Glomerular visceral epithelial cell (primary cell): ENCODE data around the gene CCDC174.
A peak's percentile ranks its signal among the peaks of the same experiment; 100 is the strongest.

Experiments used
- DNase-seq: peaks from one replicate; pipeline ENCODE4 v3.0.0-alpha.2; 2016; ENCODE audit errors: extremely low spot score

The CCDC174 gene

DNA sequence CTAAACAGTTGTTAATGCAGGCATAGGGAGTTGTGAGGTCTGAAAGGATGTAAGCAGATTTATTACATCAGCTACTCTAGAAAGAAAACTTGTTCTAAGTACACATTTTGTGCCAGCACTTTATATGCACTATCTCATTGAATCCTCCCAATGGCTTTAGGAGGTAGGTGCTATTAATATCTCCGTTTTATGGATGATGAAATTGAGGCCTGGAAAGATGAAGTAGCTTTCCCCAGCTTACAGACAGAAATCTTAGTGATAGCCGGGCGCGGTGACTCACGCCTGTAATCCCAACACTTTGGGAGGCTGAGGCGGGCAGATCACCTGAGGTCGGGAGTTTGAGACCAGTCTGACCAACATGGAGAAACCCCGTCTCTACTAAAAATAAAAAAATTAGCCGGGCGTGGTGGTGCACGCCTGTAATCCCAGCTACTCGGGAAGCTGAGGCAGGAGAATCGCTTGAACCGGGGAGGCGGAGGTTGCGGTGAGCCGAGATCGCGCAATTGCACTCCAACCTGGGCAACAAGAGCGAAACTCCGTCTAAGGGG is 872 bp downstream of the CCDC174 start:
- peak; percentile 12 for DNase-seq

DNA sequence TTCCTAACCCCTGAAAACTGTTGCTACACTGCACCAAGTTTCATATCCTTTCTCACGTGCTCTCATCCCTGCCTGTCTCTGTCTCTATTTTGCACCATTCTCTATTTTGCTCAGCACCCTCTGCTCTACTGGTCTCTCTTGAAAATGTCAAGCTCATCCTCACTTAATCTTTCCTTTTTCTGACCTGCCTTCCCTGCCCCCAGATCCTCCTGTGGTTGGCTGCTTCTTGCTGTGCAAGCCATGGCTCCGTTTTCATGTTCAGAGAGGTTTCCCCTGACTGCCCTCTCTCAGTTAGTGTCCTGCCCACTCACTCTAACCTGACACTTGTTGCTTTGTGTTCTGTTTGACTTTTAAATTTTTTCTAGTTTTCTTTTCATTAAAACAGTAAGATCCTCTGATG is 6.0 kb downstream of the CCDC174 start:
- DNase-seq, result no peak

DNA sequence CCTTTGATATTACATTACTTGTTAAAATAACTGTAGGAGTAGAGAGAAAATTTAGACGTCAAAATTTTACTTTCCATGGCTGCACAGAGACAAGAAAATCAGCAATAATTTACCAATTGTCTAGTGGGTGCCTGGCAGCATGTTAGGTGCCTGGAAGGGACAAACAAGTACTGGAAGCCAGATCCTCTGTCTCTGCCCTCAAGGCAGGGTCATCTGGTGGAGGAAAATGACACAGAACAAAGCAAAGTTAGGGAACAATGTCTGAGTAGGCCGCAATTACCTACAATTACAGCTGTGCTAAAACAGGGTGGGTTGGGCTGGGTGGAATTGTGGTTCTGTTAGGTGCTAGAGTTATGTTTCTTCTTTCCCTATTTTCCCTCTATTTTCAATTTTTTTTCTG is 7.4 kb downstream of the CCDC174 start:
- no peak for DNase-seq

DNA sequence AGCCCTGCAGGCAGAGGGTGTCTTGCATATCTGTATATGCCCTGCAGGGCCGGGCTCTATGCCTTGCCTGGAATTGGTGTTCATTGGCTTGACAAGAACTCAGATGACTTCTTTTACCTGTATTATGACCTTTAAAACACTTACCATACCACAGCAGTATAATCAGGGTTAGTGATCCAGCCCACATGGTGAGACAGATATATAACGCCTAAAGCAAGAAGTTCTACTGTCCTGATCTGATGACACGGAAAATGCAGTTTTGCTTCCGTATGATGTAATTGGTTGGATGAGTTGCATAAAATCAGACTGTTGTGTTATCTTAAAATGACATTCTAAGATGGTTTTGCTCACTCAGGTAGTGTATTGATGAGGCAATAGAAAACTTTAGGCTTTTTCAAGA is 9.4 kb downstream of the CCDC174 start:
- no peak for DNase-seq

DNA sequence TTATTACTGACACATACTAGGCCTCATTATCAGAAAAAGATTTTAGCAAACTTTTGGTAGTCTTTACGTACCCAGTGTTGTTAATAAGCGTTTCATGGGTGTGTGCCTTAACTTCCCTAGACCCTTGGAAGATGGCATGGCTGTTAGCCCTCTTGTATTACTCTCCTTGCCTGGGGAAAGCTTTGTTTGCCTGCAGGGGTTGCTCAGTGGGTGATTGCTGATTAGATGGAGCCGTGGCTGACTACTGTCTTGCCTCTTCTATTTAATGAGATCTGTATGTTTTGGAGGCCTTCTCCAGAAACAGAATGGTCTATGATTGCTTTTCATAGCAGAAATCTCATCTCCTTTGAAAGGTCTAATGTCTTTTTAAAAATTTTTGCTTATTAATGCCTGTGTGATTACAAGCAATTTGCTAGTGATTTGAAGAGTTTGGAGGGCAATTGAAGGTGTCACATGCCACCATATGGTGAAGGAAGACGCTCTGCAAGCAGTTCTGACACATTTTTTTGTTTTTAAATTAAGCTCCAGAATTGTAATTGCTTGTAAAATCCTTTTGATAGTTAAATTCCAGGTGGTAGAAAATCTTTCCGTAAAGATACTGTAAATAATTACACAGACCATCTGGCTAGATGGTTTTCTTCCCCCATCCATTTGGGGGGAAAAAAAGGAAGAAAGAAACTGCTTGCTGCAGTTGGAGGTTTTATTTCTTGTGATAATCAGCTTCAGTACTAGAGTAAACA is 12.0 kb downstream of the CCDC174 start:
- DNase-seq, result no peak

DNA sequence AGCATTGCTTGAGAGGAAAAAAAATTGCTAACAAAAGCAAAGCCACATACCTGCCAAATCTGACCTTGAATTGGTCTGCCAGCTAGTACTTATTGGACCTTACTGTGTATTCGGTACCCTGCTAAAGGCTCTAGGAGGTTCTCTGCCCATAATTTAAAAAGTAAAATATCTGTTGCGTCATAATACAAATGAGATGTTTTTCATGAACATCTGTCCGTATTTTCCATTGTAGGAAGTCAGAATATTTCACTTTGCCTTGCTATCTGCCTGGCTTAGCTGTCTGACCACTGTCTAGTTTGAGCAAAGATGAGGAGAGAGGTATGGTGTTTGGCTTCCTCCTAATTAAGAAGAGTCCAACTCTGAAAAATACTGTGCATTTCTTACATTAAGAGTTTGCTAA is 12.6 kb downstream of the CCDC174 start:
- DNase-seq, result no peak

DNA sequence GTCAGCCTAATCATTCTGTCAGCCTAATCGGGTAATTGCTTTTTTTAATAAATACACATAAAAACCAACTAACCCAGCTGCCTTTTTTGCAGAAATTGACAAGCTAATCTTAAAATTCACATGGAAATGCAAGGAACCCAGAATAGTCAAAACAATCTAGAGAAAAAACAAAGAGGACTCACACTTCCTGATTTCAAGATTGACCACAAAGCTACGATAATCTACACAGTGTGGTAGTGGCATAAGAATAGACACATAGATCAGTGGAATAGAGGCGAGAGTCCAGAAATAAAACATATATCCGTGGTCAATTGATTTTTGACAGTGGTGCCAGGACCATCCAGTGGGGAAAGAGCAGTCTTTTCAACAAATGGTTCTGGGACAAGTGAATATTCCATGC is 21.0 kb downstream of the CCDC174 start:
- no peak for DNase-seq

DNA sequence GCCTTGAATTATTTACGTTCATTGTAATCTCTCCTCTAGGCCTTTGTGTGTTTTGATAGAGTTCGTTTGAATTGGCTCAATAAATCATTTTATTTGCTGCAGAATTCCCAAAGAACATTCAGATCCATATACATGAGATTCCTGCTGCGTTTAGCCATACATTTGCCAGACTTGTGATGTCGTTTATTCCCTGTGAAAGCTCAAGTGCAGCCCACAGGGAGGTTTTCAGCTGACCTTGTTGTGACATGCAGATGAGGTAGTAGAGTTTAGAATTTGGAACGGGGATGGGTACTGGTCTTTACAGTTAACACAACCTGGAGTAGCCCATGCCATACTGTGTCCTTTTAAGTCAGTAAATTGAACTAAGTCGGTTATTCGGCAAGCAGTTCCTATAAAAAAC is 23.3 kb downstream of the CCDC174 start, which contains the start of gene C3orf20:
C3orf20 (plus strand) TSS at position 301 of the 400 bp plus-strand sequence. CDS start 7,573 bp downstream, outside the sequence.
- no peak for DNase-seq

DNA sequence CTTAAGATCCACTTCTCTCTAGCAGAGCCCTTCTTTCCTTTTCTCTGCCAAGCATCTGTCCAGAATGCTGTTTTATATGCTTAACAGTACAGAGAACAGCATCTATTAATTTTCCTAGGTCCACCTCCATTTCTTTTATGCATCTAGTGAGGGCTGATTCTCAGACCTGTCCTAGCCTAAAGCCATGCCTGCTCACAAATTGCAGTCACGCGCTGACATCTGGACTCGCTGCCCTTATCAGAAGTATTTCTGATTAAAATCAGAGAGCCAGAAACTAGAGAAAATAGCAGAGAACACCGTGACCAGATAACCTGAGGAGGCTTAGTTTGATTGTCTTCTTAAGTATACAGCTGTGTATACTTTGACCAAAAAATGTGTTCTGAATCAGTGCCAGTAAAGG is 25.3 kb downstream of the CCDC174 start:
- DNase-seq, result no peak

DNA sequence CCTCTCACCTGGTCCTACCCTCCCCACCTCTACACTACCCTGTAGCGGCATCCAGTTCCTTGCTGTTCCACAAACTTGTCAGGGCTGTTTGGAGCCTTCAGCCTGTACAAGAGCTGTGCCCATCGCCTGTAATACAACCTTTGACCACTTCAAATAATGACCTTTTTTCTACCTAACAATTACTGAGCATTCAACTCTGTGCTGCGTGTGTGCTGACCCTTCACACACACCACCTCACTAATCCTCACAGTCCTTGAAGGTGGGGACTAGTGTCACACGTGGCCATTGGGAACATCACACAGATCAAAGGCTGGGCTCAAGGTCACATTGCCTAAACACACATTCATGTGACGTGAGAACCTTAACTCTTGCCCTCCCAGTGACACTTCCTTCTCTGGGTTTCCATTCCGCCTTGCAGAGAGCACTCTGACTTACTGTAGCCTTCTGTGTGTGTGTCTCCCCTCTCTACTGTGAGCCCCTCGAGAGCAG is 26.5 kb downstream of the CCDC174 start:
- no peak for DNase-seq

DNA sequence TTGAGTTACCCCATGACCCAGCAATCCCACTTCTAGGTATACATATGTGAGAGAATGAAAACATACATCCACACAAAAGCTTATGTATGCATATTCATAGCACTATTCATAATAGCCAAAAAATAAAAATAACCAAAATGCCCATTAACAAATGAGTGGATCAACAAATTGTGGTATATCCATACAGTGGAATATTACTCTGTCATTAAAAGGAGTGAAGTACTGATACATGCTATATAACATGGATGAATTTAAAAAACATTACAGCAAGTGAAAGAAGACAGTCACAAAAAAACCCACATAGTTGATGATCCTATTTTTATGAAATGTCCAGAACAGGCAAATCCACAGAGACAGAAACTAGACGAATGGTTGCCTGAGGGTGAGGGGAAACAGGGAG is 28.6 kb downstream of the CCDC174 start:
- no peak for DNase-seq

DNA sequence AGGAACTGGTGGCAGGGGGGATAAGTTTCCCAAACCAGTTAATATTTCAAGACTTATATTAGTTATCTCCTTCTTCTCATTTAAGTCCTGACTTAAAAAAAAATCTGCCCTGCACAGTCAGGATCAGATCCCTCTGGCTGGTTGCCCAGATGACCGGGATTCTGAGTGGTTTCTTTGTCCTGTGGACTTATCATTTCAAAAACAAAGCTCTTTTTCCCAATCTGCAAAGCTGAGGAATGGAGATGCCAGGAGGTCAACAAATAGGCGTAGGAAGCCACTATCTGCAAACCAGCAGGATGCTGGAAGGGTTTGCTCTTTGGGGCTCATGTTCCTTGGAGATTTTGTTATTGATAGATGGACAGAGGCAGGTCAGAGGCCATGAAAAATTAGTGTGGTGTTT is 29.2 kb downstream of the CCDC174 start:
- no peak for DNase-seq

DNA sequence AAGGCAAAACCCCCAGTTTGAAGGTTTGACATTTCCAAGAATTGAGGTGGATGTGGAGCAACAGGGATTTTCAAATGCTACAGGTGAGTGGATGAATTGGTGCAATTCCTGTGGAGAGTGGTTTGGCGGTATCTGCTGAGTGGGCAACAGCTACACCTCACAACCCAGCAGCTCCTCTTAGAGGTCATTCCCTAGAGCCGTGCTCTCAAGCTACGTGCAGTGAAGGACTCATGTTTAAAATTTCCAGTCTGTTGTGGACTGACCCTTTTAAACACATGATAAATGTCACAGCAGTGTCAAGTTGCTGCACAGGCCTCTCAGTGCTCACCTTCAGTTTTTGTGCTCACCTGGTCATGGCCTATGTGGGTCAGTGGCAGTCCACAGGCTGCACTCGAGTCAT is 32.9 kb downstream of the CCDC174 start:
- no peak for DNase-seq

DNA sequence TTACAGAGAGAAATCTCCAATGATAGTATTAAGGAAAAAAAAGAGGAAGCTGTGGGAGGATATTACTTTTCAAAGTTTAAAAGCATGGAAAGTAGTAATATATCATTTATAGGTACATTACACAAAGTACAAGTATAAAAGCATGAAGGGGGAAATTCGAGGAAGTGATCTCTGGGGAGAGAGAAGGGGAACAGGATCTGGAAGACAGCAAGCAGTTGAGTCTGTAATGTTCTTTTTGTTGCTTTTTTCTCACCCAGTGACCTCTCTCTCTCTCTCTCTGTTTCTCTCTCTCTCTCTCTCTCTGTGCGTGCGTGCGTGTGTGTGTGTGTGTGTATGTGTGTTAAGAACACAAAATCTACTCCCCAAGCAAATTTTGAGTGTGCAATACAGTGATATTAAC is 33.6 kb downstream of the CCDC174 start:
- DNase-seq, result no peak

DNA sequence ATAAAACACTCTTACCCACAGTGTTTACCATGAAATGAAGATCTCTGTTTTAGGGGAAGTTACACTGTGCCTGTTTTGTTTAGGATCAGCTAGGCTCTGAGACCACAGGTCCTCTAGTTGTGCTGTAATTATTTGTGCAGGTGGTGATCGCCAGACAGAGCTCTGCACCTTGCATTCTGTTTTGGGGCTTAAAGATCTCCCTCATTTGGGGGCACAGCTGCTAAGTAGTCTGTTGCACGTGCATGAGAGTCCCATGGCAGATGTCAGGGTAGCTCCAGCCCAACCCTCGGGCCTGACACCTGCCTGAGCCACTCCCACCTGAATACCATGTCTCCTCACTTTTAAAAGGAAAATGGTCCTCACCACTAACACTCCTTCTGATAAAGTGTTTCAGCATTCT is 35.8 kb downstream of the CCDC174 start:
- no peak for DNase-seq

DNA sequence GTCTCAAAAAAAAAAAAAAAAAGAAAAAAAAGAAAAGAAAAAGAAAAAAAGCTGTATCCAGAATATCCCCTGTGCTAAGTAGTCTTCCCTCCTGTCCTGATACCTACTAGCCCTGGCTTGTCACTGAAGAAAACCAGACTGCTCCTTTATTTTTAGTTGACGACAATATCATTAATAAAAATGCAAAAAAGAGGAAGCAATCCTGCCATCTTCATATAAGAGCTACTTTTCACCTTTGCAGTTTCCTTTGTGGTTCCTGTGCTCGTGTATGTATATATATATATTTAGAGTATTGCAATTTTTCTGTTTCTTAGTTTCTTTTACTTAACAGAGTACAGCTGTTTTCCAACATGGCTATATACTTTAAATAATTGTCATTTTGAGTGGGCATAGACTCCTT is 37.0 kb downstream of the CCDC174 start:
- DNase-seq, result no peak

DNA sequence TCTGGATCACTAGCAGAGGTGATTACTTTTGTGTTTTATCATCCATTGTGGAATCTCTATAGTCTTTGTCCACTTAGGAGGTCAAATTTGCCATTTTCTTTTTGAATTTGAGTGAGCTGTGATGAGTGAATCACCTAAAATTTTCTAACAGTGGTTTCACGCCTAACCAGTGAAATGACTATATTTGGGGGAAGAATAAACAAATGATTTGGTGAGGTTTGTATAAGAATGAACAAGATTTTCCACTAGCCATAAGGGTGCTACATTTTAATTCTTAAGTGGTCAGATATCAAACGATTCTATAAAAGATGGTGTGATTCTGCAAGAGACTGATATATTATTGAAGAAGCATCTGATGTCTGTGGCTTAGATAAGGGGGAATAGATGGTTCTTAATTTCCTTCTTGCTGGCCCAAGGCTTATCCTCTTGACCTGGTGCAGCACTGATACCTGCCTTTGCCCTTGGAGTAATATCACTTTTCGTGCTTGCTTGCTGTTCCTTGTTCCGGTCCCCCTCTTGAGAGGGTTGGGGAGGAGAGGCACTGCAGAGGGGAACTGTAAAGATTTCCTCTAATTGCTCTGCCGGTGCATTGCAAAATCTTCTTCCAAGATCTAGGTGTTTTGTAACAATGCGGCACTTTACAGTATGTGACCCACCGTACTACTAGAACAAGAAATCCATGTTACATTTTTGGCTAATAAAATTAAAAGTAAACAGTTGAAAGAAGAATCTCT is 37.9 kb downstream of the CCDC174 start:
- DNase-seq, result no peak

DNA sequence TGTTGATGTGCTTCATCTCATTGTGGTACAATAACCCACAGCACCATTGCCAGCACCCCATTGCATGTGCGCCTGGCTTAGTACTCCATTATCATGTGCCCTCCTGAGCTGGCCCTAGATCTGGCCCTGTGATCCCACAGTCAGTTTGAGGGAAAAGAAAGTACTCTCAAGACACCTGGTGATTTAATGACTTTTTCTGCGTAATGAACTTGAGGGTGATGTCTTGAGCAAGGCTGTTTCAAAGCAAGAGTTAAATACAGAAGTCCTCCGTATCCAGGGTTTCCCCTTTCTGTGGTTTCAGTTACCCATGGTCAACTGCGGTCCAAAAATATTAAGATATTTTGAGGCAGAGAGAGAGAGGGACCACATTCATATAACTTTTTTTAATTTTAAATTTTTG is 39.7 kb downstream of the CCDC174 start:
- DNase-seq, result no peak

DNA sequence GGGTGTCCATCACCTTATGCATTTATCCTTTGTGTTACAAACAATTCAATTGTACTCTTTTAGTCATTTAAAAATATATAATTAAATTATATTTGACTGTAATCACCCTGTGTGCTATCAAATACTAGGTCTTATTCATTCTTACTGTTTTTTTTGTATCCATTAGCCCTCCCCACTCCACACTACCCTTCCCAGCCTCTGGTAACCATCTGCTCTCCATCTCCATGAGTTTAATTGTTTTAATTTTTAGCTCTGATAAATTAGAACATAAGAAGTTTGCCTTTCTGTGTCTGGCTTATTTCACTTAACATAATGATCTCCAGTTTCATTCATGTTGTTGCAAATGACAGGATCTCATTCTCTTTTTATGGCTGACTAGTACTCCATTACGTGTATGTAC is 40.2 kb downstream of the CCDC174 start:
- DNase-seq, result no peak

DNA sequence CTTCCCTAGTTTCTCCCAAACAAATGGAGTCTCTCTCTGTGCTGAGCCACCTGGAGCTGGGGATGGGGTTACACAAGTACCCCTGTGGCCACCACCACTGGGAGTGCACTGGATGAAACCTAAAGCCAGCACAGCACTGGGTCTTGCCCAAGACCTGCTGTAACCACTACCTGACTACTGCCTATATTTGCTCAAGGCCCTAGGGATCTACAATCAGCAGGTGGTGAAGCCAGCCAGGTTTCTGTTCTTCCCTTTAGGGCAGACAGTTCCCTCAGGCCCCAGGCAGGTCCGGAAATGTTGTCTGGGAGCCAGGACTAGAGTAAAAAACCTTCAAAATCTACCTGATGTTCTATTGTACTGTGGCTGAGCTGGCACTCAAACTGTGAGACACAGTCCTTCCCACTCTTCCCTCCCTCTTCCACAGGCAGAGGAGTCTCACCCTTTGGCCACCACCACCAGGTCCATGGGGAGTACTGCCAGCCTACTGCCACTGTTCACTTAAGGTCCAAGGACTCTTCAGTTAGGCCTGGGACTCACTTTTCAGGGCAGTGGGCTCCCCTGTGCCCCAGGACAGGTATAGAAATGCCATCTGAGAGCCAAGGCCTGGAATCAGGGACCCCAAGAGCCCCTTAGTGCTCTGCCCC is 47.2 kb downstream of the CCDC174 start:
- DNase-seq, result no peak

DNA sequence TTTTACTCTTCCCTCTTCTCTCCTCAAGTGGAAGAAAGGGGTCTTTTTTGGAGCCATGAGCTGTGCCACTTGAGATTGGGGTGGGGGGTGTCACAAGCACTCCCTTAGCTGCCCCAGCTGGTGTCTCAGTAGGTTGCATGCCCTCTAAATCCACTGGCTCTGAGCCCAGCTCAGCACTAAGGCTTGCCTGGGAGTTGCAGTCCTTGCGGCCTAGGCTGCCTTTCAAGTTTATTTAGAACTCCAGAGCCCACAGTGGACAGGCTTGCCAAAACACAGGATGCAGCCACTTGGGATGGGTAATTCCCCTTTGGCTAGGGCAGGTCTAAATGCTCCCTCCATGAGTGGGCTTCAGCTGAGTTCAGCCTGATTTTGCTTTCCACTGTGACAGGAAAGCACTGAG is 48.1 kb downstream of the CCDC174 start:
- no peak for DNase-seq

DNA sequence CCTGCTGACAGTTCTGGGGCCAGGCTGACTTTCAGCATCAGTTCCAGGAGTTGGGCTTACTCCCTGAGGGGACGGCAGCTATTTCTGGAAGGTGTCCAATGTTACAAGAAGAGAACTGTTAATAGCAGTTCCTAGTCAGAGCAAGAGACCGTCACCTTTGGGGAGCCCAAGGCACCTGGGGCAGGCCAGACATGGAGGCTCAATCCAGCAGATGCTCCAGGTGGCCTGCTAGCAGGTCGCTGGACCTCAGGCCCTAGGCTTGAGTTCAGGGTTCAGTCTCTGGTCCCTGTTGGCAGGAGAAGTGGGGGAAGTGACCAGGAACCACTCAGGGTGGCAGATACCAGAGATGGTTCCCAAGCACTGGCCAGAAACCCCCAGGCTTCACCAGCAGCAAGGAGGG is 49.3 kb downstream of the CCDC174 start:
- DNase-seq, result no peak

DNA sequence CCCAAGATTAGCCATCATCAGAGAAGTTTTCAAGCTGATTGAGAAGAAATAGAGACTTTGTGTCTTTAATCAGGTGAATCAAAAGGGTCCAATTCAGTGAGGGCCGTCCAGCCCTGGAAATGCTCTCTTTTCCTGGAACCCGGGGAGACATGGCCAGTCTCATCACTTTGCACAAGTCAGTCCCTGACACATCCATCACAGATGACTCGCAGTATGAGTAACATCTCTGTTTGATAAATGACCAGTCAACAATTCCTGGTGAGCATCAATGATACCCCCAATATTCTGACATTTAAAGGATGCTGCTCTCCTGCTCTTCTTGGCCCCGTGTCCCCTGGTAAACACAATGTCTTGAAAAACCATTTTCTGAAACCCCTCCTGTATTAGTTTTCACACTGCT is 50.1 kb downstream of the CCDC174 start:
- no peak for DNase-seq
